H9 (cell line): Measurements from ENCODE around the gene KCTD12. TPM values are rescaled to one million over a fixed set of nuclear protein-coding genes. Genes with fewer than 3 reads are reported as not detected.

ENCODE experiments used
- DNase-seq: peaks from one replicate; pipeline ENCODE4 v3.0.0-alpha.2; 2017
- H2AFZ ChIP-seq: one replicate; pipeline ENCODE4 v1.6.1; 2013; ENCODE audit warnings: mild to moderate bottlenecking, low read length, control low read depth, moderate library complexity
- H2AK5ac ChIP-seq: 2 replicates; pipeline ENCODE4 v1.6.1; 2013; ENCODE audit warnings: low read length, control low read depth, mixed read lengths; ENCODE audit not compliant: insufficient read length
- H2BK120ac ChIP-seq: one replicate; pipeline ENCODE4 v1.6.1; 2013; ENCODE audit warnings: low read depth, mild to moderate bottlenecking, low read length, control low read depth, inconsistent platforms; ENCODE audit not compliant: poor library complexity, severe bottlenecking
- H2BK12ac ChIP-seq: 2 replicates; pipeline ENCODE4 v1.6.1; 2013; ENCODE audit warnings: low read length, control low read depth, mixed read lengths, low read depth; ENCODE audit not compliant: insufficient read length
- H2BK15ac ChIP-seq: 2 replicates; pipeline ENCODE4 v1.6.1; 2013; ENCODE audit warnings: low read depth, low read length, control low read depth
- H2BK20ac ChIP-seq: one replicate; pipeline ENCODE4 v1.6.1; 2013; ENCODE audit warnings: low read depth, mild to moderate bottlenecking, low read length, control low read depth, inconsistent platforms; ENCODE audit not compliant: poor library complexity, severe bottlenecking
- H2BK5ac ChIP-seq: 2 replicates; pipeline ENCODE4 v1.6.1; 2013; ENCODE audit warnings: low read length, control low read depth, mixed read lengths; ENCODE audit not compliant: insufficient read length
- H3K14ac ChIP-seq: 2 replicates; pipeline ENCODE4 v1.6.1; 2013; ENCODE audit warnings: low read length, control low read depth; ENCODE audit not compliant: insufficient read depth
- H3K18ac ChIP-seq: 2 replicates; pipeline ENCODE4 v1.6.1; 2013; ENCODE audit warnings: low read depth, mild to moderate bottlenecking, mixed read lengths, low read length, control low read depth; ENCODE audit not compliant: insufficient read length
- H3K23ac ChIP-seq: 2 replicates; pipeline ENCODE4 v1.6.1; 2013; ENCODE audit warnings: low read length, control low read depth, mixed read lengths, low read depth; ENCODE audit not compliant: insufficient read length
- H3K23me2 ChIP-seq: 2 replicates; pipeline ENCODE4 v1.6.1; 2013; ENCODE audit warnings: low read depth, mild to moderate bottlenecking, mixed read lengths, low read length, control low read depth; ENCODE audit not compliant: insufficient read length, poor library complexity, severe bottlenecking
- H3K27ac ChIP-seq: 2 replicates; pipeline ENCODE4 v1.5.1; 2013; ENCODE audit warnings: low read length, control low read depth, mixed read lengths, low read depth; ENCODE audit not compliant: insufficient read length
- H3K27me3 ChIP-seq: 2 replicates; pipeline ENCODE4 v1.6.1; 2013; ENCODE audit warnings: low read length, control low read depth, inconsistent platforms; ENCODE audit not compliant: insufficient read depth
- H3K4ac ChIP-seq: 2 replicates; pipeline ENCODE4 v1.6.1; 2013; ENCODE audit warnings: low read depth, mild to moderate bottlenecking, control low read depth, inconsistent platforms, low read length, moderate library complexity
- H3K4me1 ChIP-seq: 2 replicates; pipeline ENCODE4 v1.6.1; 2013; ENCODE audit warnings: low read length, control low read depth, inconsistent platforms; ENCODE audit not compliant: insufficient read depth
- H3K4me2 ChIP-seq: 2 replicates; pipeline ENCODE4 v1.6.1; 2013; ENCODE audit warnings: low read length, control low read depth, mixed read lengths; ENCODE audit not compliant: insufficient read length, insufficient read depth
- H3K56ac ChIP-seq: 2 replicates; pipeline ENCODE4 v1.6.1; 2013; ENCODE audit warnings: low read depth, mild to moderate bottlenecking, mixed read lengths, low read length, control low read depth; ENCODE audit not compliant: insufficient read length
- H3K79me1 ChIP-seq: 2 replicates; pipeline ENCODE4 v1.6.1; 2013; ENCODE audit warnings: low read depth, mild to moderate bottlenecking, moderate library complexity, low read length, control low read depth, inconsistent platforms; ENCODE audit not compliant: insufficient read depth, poor library complexity, severe bottlenecking
- H3K79me2 ChIP-seq: 2 replicates; pipeline ENCODE4 v1.6.1; 2013; ENCODE audit warnings: low read length, control low read depth, inconsistent platforms; ENCODE audit not compliant: insufficient read depth
- H3K9ac ChIP-seq: 2 replicates; pipeline ENCODE4 v1.6.1; 2013; ENCODE audit warnings: low read length, control low read depth, mixed read lengths; ENCODE audit not compliant: insufficient read length; ENCODE audit errors: extremely low read depth
- H3K9me3 ChIP-seq: one replicate; pipeline ENCODE4 v1.6.1; 2013; ENCODE audit warnings: low read depth, low read length, inconsistent platforms; ENCODE audit not compliant: control insufficient read depth
- H3T11ph ChIP-seq: one replicate; pipeline ENCODE4 v1.6.1; 2013; ENCODE audit warnings: mild to moderate bottlenecking, low read length, control low read depth, inconsistent platforms
- H4K20me1 ChIP-seq: one replicate; pipeline ENCODE4 v1.6.1; 2013; ENCODE audit not compliant: control insufficient read depth, insufficient read length, insufficient read depth
- H4K5ac ChIP-seq: 2 replicates; pipeline ENCODE4 v1.6.1; 2013; ENCODE audit warnings: low read depth, mild to moderate bottlenecking, mixed read lengths, low read length, control low read depth; ENCODE audit not compliant: insufficient read length
- H4K8ac ChIP-seq: replicated peaks from 2 replicates; pipeline ENCODE4 v1.6.1; 2013; ENCODE audit warnings: low read length, control low read depth, mixed read lengths, low read depth; ENCODE audit not compliant: insufficient read length
- H4K91ac ChIP-seq: 2 replicates; pipeline ENCODE4 v1.6.1; 2013; ENCODE audit warnings: low read depth, mild to moderate bottlenecking, moderate library complexity, mixed read lengths, low read length, control low read depth; ENCODE audit not compliant: insufficient read length
- H3K27ac Mint-ChIP-seq, 3 experiments: 2 replicates in 2 of 3; 3 replicates in 1 of 3; pipeline ENCODE4 v1.8.0; 2020 to 2021; ENCODE audit warnings: mixed read lengths in 3 of 3, mild to moderate bottlenecking in 1 of 3, moderate library complexity in 1 of 3
- H3K27me3 Mint-ChIP-seq: 2 replicates; pipeline ENCODE4 v1.8.0; 2021; ENCODE audit warnings: low read depth, mild to moderate bottlenecking, moderate library complexity, mixed read lengths
- H3K36me3 Mint-ChIP-seq, 3 experiments: 2 replicates in 2 of 3; 3 replicates in 1 of 3; pipeline ENCODE4 v1.8.0; 2020 to 2021; ENCODE audit warnings: low read depth in 3 of 3, mixed read lengths in 3 of 3; ENCODE audit not compliant: insufficient read depth in 1 of 3
- H3K4me1 Mint-ChIP-seq, 2 experiments: 2 replicates each; pipeline ENCODE4 v1.8.0; 2020; ENCODE audit warnings: mixed read lengths in 2 of 2
- H3K4me3 Mint-ChIP-seq, 2 experiments: 2 replicates in 1 of 2; 3 replicates in 1 of 2; pipeline ENCODE4 v1.8.0; 2020 to 2021; ENCODE audit warnings: mild to moderate bottlenecking in 2 of 2, mixed read lengths in 2 of 2, moderate library complexity in 1 of 2
- H3K9me3 Mint-ChIP-seq, 2 experiments: 2 replicates in 1 of 2; 3 replicates in 1 of 2; pipeline ENCODE4 v1.8.0; 2020; ENCODE audit warnings: mild to moderate bottlenecking in 2 of 2, mixed read lengths in 2 of 2, moderate library complexity in 1 of 2
- WGBS: extraction: QIAGEN DNeasy Blood & Tissue Kit; methylation state at CpG from one replicate; pipeline ENCODE4 v1.1.7; 2013; ENCODE audit warnings: missing lambda C conversion rate, low lambda C conversion rate, mixed read lengths; ENCODE audit not compliant: insufficient read length; ENCODE audit errors: extremely low coverage; 5-methylcytosine and 5-hydroxymethylcytosine counted together
- total RNA-seq: library from RNA; stranded (reverse); gene quantifications from 2 replicates; pipeline ENCODE4 v1.2.1, GENCODE V29; 2021
- TF ChIP-seq, protein P1 (sequence below): fragments of 200-600 bp; sonication (generic); conservative IDR thresholded peaks from 3 replicates; pipeline ENCODE4 v1.8.0; 2021; ENCODE audit warnings: antibody characterized with exemption, mild to moderate bottlenecking

Gene KCTD12
- total RNA-seq, 1 experiment from 2014 or later = 3.4 TPM

DNA sequence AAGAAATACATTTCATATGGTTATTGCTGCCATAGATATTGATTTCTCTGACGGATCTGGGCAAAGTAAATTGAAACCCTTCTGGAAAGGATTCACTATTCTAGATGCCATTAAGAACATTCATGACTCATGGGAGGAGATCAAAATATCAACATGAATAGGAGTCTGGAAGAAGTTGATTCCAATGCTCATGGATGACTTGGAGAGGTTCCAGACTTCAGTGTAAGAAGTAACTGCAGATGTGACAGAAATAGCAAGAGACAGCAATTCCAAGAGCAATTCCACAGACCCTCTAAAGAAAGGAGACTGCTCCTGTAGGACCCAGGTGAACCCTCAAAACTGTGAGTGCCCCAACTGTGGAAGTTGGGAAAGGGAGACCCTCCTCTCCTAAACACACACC lies 30.9 kb upstream of the KCTD12 start:
- H3K27ac Mint-ChIP-seq = no peak overlapping the region
- H2BK120ac ChIP-seq = no peak overlapping the region
- H3K4me3 Mint-ChIP-seq = no peak overlapping the region
- no peaks in the 10 kb centered on the region for H3K27me3 ChIP-seq
- H3K27ac ChIP-seq = no peak overlapping the region
- H2BK12ac ChIP-seq = no peak overlapping the region
- no peak overlapping the region for H3K56ac ChIP-seq
- WGBS = no CpG with 5 or more reads among the region's 1 CpG
- no peak overlapping the region for H4K5ac ChIP-seq
- no peaks in the 10 kb centered on the region for H3K79me1 ChIP-seq
- H4K91ac ChIP-seq = no peak overlapping the region
- no peaks in the 10 kb centered on the region for H3K4me1 Mint-ChIP-seq
- TF ChIP-seq, protein P1, sequence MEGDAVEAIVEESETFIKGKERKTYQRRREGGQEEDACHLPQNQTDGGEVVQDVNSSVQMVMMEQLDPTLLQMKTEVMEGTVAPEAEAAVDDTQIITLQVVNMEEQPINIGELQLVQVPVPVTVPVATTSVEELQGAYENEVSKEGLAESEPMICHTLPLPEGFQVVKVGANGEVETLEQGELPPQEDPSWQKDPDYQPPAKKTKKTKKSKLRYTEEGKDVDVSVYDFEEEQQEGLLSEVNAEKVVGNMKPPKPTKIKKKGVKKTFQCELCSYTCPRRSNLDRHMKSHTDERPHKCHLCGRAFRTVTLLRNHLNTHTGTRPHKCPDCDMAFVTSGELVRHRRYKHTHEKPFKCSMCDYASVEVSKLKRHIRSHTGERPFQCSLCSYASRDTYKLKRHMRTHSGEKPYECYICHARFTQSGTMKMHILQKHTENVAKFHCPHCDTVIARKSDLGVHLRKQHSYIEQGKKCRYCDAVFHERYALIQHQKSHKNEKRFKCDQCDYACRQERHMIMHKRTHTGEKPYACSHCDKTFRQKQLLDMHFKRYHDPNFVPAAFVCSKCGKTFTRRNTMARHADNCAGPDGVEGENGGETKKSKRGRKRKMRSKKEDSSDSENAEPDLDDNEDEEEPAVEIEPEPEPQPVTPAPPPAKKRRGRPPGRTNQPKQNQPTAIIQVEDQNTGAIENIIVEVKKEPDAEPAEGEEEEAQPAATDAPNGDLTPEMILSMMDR = no peak
- H2AK5ac ChIP-seq = no peak overlapping the region
- no peak overlapping the region for H2BK20ac ChIP-seq
- H3K9me3 ChIP-seq = no peaks in the 10 kb centered on the region
- H3K23me2 ChIP-seq = no peaks in the 10 kb centered on the region
- H3K9ac ChIP-seq = no peak overlapping the region
- H3K27me3 Mint-ChIP-seq = no peaks in the 10 kb centered on the region
- H3K79me2 ChIP-seq = no peaks in the 10 kb centered on the region
- H3K36me3 Mint-ChIP-seq = peaks cover 0 to 5% (median 0%) of the 10 kb centered on the region in 3 experiments; a peak in 3 of 7 replicates
- no peak overlapping the region for H2BK5ac ChIP-seq
- no peak for DNase-seq
- H3K14ac ChIP-seq = no peak overlapping the region
- H3K4me1 ChIP-seq = no peaks in the 10 kb centered on the region
- no peak overlapping the region for H3K18ac ChIP-seq
- H4K20me1 ChIP-seq = no peaks in the 10 kb centered on the region
- H3K4ac ChIP-seq = no peak overlapping the region
- H3T11ph ChIP-seq = no peak overlapping the region
- no peak overlapping the region for H2BK15ac ChIP-seq
- no peak overlapping the region for H2AFZ ChIP-seq
- no peak overlapping the region for H3K4me2 ChIP-seq
- no peak overlapping the region for H4K8ac ChIP-seq
- peaks cover 6 to 7% of the 10 kb centered on the region in 2 experiments; a peak in 4 of 5 replicates for H3K9me3 Mint-ChIP-seq
- H3K23ac ChIP-seq = no peak overlapping the region
